Epithelial cell of prostate (primary cell): ENCODE data around the gene FMNL2.
A peak's percentile ranks its signal among the peaks of the same experiment; 100 is the strongest.

Experiments
- DNase-seq: peaks from one replicate; pipeline ENCODE4 v3.0.0-alpha.2; 2011; ENCODE audit warnings: low read depth, low spot score
- H3K27ac ChIP-seq: fragments of 450-650 bp; 2 replicates; pipeline ENCODE4 v1.5.1; 2017; ENCODE audit warnings: mild to moderate bottlenecking

The FMNL2 gene

DNA sequence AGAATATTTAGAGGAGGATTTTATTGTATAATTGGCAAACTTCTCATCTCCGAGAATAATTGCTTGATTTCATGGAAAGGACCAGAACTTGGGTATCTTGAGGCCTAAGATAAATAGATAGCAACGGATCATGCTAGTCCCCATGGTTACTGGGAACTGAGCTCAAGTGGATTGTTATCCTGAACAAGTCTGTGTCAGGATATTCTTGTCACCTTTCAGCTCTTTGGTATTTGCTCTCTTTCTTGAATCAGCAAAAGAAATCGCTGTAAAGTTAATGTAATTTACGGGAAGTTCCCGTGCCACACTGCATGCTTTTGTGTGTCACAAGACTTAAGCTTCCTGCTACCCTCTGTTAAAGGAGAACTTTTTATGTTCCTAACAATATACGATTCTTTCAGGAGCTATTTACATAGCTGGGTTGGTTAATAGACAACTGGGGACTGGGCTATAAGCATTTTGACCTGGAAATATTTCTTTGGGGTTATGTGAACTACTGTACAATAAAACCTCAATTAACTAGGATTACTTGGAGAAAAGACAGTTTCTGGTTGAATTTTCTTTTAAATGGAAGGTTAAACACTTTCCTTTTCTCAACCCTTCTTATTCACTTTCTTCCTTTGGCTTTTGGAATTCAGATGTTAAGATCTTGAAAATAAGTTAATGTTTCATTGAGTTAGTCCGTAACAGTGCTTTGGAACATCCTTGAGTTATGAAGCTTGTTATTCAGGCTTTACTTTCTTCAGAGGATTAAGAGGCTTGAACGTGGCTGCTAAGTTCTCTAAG lies 151.2 kb downstream of the FMNL2 start:
- DNase-seq, result no peak
- peak overlapping the region; percentile 1 for H3K27ac ChIP-seq

GRCh38 chr2:152486737-152487400 lies 151.9 kb downstream of the FMNL2 start:
- H3K27ac ChIP-seq, result no peak overlapping the region
- DNase-seq, result no peak

GRCh38 chr2:152488075-152488474 lies 153.1 kb downstream of the FMNL2 start:
- no peak overlapping the region for H3K27ac ChIP-seq
- DNase-seq, result no peak

- H3K27ac ChIP-seq, result no peak overlapping the region
- DNase-seq, result no peak
Observed at GRCh38 chr2:152489364-152489763, 154.4 kb downstream of the FMNL2 start.

DNA sequence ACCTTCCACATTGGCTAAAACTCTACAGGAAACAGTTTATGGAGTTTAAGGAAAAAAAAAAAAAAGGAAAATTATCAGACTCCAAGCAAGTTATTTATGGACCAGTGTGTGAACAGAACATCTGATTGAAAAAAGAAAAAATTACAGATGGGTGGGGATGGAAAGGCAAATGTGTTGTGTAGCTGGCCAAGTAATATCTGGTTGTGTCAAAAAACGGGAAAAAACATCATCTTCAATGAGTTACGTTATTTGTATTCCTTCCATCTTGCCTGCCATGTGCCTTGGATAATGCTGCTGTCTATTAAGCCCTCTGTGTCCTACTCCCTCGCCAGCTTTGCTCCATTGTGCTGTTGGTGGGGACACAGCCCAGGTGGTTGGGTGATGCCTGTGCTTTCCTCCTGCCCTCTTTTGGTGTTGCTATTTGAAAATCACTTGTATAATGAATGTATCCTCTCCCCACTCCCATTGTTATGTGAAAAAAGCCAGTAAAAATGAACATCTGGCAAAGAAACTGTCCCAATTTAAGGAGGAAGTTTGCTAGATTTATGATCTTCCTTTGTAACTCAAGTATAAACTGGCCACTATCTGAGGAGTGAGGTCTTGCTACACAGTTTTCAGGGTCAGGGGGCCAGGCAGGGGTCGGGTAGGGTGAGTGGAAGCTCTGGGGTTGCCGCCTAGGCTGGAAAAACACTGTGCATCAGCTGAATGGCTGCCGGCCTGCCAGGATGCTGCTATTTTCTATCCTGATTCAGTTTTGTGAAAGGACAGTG lies 155.9 kb downstream of the FMNL2 start:
- no peak overlapping the region for H3K27ac ChIP-seq
- no peak for DNase-seq

DNA sequence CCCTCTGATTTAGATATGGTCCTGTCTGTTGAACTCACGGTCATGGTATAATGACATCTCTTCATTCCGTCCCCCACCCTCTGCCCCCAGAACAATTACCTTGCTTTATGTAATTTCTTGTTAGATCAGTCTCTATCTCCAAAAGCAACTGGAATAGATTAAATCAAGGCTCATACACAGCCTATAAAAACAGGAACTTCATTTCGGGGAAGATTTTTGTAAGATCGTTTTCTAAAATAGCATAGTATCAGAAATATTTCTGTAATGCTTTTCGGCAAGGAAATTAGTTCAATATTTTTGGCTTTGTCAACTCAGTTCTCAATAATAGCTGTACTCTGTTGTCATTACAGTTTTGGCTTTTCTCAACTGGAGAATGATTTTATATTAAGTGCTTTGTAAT lies 157.2 kb downstream of the FMNL2 start:
- H3K27ac ChIP-seq, result no peak overlapping the region
- DNase-seq, result no peak

DNA sequence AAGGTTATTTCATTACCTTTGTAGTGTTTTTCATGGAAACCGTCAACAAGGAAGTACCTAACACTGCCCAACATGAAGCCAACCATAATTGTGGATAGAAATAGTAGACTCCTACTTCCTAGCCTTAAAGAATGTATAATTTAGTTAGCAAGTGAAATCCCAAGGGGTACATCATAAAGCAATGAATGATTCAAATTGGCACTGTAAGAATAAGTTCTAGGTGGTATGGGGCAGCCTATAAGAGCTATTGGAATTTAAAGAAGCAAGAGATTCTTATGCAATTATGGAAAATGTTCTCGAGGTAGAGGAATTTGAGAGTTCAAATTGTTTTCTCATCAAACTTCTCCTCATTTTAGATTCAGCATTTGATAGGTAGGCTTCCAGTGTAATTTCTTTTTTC lies 157.9 kb downstream of the FMNL2 start:
- DNase-seq, result no peak
- H3K27ac ChIP-seq, result no peak overlapping the region

DNA sequence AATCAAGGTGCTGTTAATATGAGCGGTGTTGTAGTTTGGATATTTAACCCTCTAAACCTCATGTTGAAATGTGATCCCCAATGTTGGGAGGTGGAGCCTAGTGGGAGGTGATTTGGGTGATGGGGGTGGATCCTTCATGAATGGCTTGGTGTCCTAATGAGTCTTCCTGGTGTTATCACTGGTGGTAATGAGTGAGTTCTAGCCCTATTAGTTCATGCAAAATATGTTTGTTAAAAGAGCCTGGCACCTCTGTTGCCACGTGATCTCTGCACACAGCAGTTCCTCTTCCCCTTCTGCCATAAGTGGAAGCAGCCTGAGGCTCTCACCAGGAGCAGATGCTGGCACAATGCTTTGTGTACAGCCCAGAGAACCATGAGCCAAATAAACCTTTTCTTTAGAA lies 158.4 kb downstream of the FMNL2 start:
- no peak for DNase-seq

DNA sequence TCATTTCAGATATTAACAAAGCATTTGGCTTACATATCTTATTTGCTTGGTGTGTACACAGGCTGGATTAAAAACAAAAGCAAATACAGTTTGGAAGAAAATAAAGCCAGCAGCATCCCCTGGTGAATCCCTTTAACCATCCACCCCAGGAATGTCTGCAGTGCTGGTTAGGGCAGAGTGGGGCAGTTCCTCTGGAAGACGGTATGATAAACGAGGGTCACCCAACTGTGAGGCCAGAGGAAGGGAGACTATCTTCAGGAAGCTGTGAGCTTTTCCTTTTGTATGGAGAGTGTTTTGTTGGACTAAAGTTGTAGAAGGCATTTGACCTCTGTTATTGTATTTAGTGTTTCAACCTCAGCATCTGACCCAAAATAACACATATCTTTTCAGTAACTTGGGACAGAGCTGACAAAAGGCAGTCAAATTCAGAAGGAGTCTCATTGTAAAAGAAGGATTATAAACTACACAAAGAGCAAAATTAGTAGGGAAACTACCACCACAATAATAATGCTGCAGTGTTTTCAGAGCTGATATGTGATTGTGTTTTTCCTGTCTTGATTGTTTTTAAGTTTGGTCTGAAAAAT lies 159.1 kb downstream of the FMNL2 start:
- DNase-seq, result no peak
- no peak overlapping the region for H3K27ac ChIP-seq

More for the DNA sequence above, 158.4 kb downstream of the FMNL2 start:
- no peak overlapping the region for H3K27ac ChIP-seq

DNA sequence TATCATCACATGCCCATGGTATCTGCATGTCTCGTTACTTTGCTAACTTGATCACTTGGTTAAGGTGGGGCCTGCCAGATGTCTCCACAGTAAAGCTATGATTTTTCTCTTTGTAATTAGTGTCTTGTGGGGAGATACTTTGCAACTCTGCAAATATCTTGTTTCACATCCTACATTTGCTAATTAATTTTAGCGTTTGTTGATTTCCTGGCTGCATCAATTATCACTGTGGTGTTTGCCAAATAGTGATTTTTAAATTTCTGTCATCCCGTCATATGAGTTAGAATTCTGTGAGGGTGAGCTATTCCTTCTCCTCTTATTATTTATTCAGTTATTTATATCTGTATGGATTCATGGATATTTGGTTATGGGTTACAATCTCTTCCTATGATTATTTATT lies 161.4 kb downstream of the FMNL2 start:
- DNase-seq, result no peak
- H3K27ac ChIP-seq, result no peak overlapping the region

GRCh38 chr2:152497481-152498052 lies 162.6 kb downstream of the FMNL2 start:
- peak; percentile 34 for DNase-seq
- H3K27ac ChIP-seq, result peak overlapping the region; percentile 48

- H3K27ac ChIP-seq, result no peak overlapping the region
- DNase-seq, result no peak
Observed at GRCh38 chr2:152499331-152499816, 164.4 kb downstream of the FMNL2 start.

GRCh38 chr2:152499896-152500735 lies 165.1 kb downstream of the FMNL2 start:
- no peak overlapping the region for H3K27ac ChIP-seq
- no peak for DNase-seq

DNA sequence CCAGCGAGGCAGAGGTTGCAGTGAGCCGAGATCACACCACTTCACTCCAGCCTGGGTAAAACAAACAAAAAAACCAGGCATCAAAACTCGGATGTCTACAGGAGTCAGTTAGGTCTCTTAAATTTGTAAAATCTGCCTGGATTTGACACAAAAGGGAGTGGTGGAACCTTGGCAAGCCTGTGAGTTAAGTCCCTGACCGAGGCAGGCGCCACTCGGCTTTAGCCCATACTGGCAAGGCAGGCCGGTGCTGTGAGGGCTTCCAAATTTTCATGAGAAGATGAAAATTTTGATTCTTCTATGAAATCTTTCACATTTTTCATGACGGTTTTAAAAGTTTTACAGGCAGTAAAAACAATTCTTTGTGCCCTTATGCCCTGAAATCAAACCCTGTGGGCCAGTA lies 165.8 kb downstream of the FMNL2 start:
- no peak for DNase-seq
- H3K27ac ChIP-seq, result no peak overlapping the region

- no peak overlapping the region for H3K27ac ChIP-seq
- no peak for DNase-seq
Observed at GRCh38 chr2:152501666-152502065, 166.7 kb downstream of the FMNL2 start.

- peak overlapping the region; percentile 44 for H3K27ac ChIP-seq
- no peak for DNase-seq
Observed at GRCh38 chr2:152504618-152505017, 169.6 kb downstream of the FMNL2 start.

DNA sequence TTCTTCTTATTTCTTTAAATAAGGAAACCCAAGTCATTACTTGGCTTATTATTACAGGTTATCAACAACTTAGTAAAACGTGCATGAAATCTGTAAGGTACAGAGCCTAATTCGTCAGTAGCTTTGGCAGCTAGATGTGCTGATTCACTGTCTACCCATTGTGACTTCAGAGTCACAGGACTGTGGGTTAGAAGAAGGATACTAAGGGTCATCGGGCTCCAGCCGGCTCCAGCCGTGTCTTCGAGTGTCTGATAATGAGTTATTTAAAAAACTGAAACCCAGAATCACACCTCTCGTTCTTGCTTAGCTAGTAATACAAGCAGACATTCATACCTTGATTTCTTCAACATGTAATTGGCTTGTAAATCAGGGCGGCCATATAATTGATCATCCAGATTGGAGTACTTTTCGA lies 170.5 kb downstream of the FMNL2 start:
- H3K27ac ChIP-seq, result peak overlapping the region; percentile 44
- DNase-seq, result no peak

- peak overlapping the region; percentile 44 for H3K27ac ChIP-seq
- peak; percentile 26 for DNase-seq
Observed at GRCh38 chr2:152506843-152507242, 171.9 kb downstream of the FMNL2 start.

- DNase-seq, result no peak
- no peak overlapping the region for H3K27ac ChIP-seq
Observed at GRCh38 chr2:152507907-152508306, 172.9 kb downstream of the FMNL2 start.
